HFFc6 (cell line): ENCODE data around the gene ZNF385C. TPM values are rescaled to one million over a fixed set of nuclear protein-coding genes. Genes with fewer than 3 reads are reported as not detected.

ENCODE experiments used
- DNase-seq: peaks from one replicate; pipeline ENCODE4 v3.0.0-alpha.2; 2018
- H3K27ac Mint-ChIP-seq: 2 replicates; pipeline ENCODE4 v1.8.0; 2020; ENCODE audit warnings: mild to moderate bottlenecking, mixed read lengths
- H3K27me3 Mint-ChIP-seq: 2 replicates; pipeline ENCODE4 v1.8.0; 2021; ENCODE audit warnings: mild to moderate bottlenecking, moderate library complexity, mixed read lengths; ENCODE audit not compliant: insufficient read depth
- H3K36me3 Mint-ChIP-seq: 2 replicates; pipeline ENCODE4 v1.8.0; 2021; ENCODE audit warnings: low read depth, mixed read lengths
- H3K4me1 Mint-ChIP-seq: 2 replicates; pipeline ENCODE4 v1.8.0; 2020; ENCODE audit warnings: low read depth, mixed read lengths
- H3K4me3 Mint-ChIP-seq: 2 replicates; pipeline ENCODE4 v1.8.0; 2020; ENCODE audit warnings: mild to moderate bottlenecking, moderate library complexity, mixed read lengths
- H3K9me3 Mint-ChIP-seq: 2 replicates; pipeline ENCODE4 v1.8.0; 2020; ENCODE audit warnings: mild to moderate bottlenecking, mixed read lengths
- total RNA-seq, 6 experiments: library from RNA; stranded (reverse); fragmentation: NEBNext Ultra II Directional; extraction: Animal tissue kit (Norgen Biotek cat#: 25700); gene quantifications; 2 replicates in 1 of 6; 3 replicates in 5 of 6; pipeline ENCODE4 v1.2.3, GENCODE V29; 2021
- TF ChIP-seq, protein P1 (sequence below): fragments of 200-600 bp; sonication (generic); IDR thresholded peaks from 2 replicates; pipeline ENCODE4 v1.5.0; 2021; ENCODE audit warnings: antibody characterized with exemption, mild to moderate bottlenecking

ZNF385C gene
- total RNA-seq, 6 experiments from 2014 or later, result not detected

DNA sequence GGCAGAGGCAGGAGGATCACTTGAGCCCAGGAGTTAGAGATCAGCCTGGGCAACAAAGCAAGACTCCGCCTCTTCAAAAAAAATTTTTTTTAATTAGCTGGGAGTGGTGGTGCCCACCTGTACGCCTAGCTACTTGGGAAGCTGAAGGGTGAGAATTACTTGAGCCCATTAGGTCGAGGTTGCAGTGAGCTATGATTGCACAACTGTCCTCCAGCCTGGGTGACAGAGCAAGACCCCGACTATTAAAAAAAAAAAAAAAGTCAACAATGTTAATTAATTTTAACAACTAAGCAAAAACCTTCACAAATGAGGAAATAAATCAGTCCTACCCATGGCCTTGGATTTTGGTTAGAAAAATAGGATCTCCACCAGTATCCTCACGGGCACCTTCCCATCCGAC lies 8.9 kb upstream of the ZNF385C start:
- Mint-ChIP-seq H3K4me3 (no peak overlapping the region), H3K4me1 (peaks cover 4% of the 10 kb centered on the region), H3K36me3 (no peaks in the 10 kb centered on the region), H3K9me3 (no peaks in the 10 kb centered on the region), H3K27ac (no peak overlapping the region), H3K27me3 (peaks cover 8% of the 10 kb centered on the region; the same call in 1 of the 2 replicates)
- no peak for DNase-seq
- TF ChIP-seq, protein P1, sequence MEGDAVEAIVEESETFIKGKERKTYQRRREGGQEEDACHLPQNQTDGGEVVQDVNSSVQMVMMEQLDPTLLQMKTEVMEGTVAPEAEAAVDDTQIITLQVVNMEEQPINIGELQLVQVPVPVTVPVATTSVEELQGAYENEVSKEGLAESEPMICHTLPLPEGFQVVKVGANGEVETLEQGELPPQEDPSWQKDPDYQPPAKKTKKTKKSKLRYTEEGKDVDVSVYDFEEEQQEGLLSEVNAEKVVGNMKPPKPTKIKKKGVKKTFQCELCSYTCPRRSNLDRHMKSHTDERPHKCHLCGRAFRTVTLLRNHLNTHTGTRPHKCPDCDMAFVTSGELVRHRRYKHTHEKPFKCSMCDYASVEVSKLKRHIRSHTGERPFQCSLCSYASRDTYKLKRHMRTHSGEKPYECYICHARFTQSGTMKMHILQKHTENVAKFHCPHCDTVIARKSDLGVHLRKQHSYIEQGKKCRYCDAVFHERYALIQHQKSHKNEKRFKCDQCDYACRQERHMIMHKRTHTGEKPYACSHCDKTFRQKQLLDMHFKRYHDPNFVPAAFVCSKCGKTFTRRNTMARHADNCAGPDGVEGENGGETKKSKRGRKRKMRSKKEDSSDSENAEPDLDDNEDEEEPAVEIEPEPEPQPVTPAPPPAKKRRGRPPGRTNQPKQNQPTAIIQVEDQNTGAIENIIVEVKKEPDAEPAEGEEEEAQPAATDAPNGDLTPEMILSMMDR, result no peak

DNA sequence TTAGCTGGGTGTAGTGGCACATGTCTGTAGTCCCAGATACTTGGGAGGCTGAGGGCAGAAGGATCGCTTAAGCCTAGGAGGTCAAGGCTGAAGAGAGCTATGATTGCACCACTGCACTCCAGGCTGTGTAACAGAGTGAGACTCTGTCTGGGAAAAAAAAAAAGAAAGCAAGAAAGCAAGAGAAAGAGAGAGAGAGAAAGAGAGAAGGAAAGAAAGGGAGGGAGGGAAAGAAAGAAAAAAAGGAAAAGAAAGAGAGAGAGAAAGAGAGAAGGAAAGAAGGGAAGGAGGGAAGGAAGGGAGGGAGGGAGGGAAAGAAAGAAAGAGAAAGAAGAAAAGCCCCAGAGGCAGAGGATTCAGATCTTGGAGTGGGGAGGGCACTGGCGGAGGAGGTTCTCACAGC lies 7.7 kb upstream of the ZNF385C start:
- no peaks in the 10 kb centered on the region for H3K36me3 Mint-ChIP-seq
- no peak for DNase-seq
- TF ChIP-seq, protein P1, result no peak

DNA sequence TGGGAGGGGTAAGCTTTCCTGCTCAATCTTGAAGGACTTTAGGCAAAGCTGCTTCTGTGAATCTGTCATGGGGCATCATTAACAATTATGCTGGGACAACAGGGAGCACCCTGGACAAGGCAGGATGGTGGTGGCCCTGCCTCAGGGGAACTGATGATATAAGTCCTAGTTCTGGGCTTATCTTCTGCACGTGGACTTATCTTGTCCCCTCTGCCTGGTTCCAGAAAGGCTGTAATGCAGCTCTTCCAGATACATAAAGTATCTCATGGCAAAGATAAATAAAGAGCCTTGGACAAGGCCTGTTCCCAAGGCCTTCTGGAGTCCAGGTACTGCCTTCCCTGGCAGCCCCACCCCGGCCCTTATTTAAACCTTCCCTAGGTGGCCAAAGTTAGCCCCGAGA lies 6.0 kb upstream of the ZNF385C start:
- H3K4me3 Mint-ChIP-seq, result no peak overlapping the region
- H3K27ac Mint-ChIP-seq, result no peak overlapping the region
- H3K36me3 Mint-ChIP-seq, result no peaks in the 10 kb centered on the region
- TF ChIP-seq, protein P1, result no peak
- no peaks in the 10 kb centered on the region for H3K4me1 Mint-ChIP-seq
- no peak for DNase-seq
- H3K9me3 Mint-ChIP-seq, result no peaks in the 10 kb centered on the region
- peaks cover 8% of the 10 kb centered on the region; the same call in 1 of the 2 replicates for H3K27me3 Mint-ChIP-seq

More for the DNA sequence above, 7.7 kb upstream of the ZNF385C start:
- no peaks in the 10 kb centered on the region for H3K4me1 Mint-ChIP-seq
- H3K9me3 Mint-ChIP-seq, result no peaks in the 10 kb centered on the region
- H3K4me3 Mint-ChIP-seq, result no peak overlapping the region
- H3K27ac Mint-ChIP-seq, result no peak overlapping the region
- peaks cover 8% of the 10 kb centered on the region; the same call in 1 of the 2 replicates for H3K27me3 Mint-ChIP-seq

DNA sequence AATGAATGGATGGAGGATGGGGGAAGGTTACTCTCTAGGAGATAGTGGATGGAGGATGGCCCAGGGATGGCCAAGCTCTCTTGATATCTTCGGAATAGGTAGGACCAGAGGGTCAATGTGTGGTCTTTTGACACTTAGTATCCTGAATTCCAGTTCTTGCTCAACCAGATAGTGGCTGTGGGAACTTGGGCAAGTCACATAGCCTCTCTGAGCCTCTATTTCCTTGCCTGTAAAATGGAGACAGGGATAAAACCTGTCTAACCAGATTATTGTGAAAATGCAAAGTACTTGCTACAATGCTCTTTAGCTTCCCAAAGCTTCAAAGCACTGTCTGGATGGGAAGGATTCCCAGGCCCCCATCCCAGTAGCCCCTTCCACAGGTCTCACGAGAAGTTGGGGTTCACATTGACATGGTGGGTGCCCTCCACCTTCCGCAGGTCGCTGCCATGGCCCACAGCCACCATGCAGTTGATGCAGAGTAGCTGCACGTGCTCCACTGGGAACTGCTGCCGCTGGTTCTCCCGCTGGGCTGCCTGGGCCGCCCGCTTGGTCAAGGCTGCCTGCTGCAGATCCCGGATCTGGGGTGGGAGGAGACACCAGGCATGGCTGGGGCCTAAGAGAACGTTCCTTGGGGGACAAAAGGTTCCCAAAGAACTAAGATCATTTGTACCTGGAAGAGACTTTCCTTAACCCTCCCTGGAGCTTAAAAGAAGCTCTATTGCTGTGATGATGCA lies 5.1 kb upstream of the ZNF385C start:
- Mint-ChIP-seq H3K4me3 (no peak overlapping the region), H3K27ac (no peak overlapping the region), H3K9me3 (no peaks in the 10 kb centered on the region), H3K27me3 (peaks cover 11% of the 10 kb centered on the region; the same call in 1 of the 2 replicates), H3K36me3 (no peaks in the 10 kb centered on the region), H3K4me1 (no peaks in the 10 kb centered on the region)
- DNase-seq, result no peak
- TF ChIP-seq, protein P1, result no peak

DNA sequence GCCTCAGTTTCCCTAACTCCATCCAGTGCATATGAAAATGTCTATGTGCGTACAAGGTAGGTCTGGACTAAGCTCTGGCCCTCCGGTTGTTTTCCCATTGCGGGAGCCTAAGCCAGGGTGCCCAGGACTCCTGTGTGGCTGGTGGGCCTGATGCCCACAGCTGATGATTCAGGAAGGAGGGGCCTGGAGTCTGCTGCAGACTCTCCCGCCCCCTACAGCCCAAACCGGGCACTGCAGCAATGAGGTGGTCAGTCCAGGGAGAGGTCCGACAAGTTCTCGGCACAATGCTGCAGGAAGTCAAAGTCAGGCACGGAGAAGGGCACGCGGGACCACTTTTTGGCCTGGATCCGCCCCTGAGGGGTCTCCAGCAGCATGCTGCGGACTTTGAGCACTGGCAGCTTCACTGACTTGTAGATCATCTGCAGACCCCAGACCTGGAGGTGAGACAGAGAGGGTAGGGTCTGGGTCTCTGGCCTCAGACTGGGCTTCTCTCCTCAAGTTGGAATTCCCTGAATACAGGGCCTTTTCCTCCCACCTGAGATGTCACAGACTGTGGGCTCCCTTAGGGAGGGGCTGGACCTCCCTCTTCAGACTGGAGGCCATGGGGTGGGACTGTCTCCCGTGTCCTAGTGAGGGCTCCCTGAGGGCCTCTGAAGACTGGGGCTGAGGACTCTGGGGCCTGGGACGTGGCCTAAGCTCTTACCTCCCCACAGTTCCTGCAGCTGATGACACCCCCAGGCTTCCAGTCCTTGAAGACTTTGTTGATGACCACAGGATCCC lies 3.4 kb upstream of the ZNF385C start:
- peaks cover 20% of the 10 kb centered on the region for H3K27me3 Mint-ChIP-seq

More for the DNA sequence above, 3.4 kb upstream of the ZNF385C start:
- TF ChIP-seq, protein P1, result peak; percentile 91
- Mint-ChIP-seq H3K9me3 (no peaks in the 10 kb centered on the region), H3K27ac (no peak overlapping the region), H3K36me3 (no peaks in the 10 kb centered on the region), H3K4me1 (no peaks in the 10 kb centered on the region), H3K4me3 (no peak overlapping the region)
- peak; percentile 35 for DNase-seq
